ENCODE data around the gene MYCBPAP.

Gene MYCBPAP

DNA sequence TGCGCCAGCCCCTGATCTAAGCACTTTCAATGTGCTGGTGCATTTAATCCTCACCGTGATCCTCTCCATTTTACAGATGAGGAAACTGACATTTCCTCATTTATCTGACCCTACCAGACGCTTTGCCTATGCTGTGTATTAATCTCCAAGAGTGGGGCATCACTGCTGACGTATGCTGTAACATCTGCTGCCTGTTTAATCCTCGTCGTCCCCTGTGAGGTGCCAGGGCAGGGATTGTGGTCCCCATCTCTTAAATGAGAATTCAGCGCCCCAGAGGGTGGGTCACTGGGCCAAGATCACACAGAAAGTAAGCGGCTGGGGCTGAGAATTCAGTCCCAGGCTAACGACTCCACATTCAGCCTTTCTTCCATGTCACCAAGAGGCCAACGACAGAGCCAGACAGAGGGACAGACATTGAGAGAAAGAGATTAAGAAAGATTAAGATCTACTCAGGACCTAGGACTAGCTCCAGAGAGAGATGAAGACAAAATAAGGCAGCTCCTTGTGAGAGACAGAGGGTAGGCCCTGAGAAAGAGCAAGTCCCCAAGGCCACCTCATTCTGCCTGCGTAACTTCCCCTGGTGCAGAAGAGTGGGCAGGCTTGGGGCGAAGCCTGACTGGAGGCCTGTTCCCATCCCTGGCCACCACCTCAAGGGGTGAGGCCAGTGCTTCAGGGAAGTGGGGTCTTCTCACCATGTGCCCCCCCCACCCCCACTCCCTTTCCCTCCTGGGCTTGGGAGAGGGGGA is 65.8 kb downstream of the MYCBPAP start:
- DNase-seq, result no peak

GRCh38 chr17:50575581-50576210 is 67.5 kb downstream of the MYCBPAP start:
- DNase-seq, result no peak

DNA sequence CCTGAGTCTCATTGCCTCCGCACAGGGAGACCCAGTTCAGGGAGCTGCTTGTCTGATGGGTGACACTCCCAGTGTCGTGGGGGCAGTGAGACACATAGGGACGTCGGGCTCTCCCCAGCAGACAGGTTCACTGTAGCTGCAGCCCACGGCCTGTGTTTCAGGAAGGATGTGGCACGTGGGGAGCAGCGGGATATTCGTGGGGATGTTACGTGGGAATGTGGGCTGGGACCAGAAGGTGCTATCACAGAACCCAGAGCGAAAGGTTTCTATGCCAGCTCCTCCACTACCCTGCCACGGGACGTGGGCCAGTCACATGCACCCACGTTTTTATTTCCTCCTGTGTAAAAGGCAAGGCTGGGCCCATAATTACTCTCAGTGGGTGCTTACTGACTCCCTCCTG is 68.6 kb downstream of the MYCBPAP start:
- no peak for DNase-seq

DNA sequence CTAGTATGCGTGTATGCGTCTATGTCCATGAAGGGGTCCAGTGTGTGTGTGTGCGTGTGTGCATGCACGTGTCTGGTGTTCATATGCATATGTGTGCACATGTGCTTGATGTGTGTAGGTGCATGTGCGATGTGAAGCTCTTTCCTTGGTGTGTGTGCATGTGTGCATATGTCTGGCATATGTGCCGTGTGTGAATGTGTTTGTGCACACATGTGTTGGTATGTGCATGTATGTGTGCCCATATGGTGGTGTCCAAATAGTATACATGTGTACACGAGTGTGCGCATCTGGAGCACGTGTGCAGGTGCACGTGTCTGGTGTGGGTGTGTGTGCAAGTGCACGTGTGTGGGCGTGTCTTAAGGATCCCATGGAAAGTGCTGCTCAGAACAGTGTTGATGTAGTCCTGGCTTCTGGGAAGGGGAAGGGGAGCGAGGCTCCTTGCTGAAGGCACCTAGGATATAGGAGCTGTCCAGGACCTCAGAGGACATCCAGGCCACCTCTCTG is 69.3 kb downstream of the MYCBPAP start:
- DNase-seq, result no peak

GRCh38 chr17:50578173-50578572 is 69.9 kb downstream of the MYCBPAP start:
- DNase-seq, result no peak

DNA sequence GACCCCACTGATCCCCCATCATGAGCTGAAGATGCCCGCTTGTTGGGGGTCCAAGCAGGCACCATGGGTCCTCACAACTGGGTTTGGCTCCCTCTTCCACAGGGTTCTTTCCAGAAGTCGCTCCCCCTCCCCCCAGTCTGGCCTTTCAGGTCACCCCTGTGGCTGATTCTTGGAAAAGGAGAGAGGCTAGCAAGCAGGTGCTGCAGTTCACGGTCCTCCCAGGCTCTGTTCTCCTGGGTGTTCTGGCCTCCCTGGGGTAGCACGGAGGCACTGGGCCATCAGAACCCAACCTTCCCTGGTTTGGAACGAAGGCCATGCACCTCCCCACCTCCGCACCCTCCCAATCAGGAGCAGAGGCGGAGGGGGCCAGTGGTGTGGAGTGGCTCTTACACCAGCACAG is 71.2 kb downstream of the MYCBPAP start:
- no peak for DNase-seq

DNA sequence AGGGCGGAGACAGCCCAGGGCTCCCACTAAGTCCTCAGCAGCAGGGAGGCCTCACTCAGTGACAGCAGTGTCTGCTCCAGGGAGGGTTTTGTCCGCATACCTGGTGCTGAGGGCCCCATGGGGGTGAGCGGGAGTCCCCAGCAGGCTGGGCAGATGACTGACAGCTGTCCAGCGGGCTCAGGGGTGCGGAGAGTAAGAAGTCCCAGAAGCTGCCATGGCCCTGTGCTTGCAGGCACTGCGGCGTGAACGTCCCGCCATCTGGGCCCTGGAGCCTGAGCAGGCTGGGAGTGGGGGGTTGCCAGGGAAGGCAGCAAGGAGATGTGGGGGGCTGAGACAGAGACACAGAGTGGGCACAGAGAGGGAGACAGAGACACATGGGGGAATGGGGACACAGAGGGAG is 72.4 kb downstream of the MYCBPAP start:
- DNase-seq, result no peak
